ENCODE results near the gene RYR3. TPM values are rescaled to one million over a fixed set of nuclear protein-coding genes. Genes with fewer than 3 reads are reported as not detected.

RYR3 gene
- total RNA-seq (1 to 10 TPM in 2 of 5 experiments, not detected in 3; 1.7 to 5.3 TPM), polyA plus RNA-seq (under 1 TPM; 0.10 to 0.57 TPM), total RNA-seq (not detected)

DNA sequence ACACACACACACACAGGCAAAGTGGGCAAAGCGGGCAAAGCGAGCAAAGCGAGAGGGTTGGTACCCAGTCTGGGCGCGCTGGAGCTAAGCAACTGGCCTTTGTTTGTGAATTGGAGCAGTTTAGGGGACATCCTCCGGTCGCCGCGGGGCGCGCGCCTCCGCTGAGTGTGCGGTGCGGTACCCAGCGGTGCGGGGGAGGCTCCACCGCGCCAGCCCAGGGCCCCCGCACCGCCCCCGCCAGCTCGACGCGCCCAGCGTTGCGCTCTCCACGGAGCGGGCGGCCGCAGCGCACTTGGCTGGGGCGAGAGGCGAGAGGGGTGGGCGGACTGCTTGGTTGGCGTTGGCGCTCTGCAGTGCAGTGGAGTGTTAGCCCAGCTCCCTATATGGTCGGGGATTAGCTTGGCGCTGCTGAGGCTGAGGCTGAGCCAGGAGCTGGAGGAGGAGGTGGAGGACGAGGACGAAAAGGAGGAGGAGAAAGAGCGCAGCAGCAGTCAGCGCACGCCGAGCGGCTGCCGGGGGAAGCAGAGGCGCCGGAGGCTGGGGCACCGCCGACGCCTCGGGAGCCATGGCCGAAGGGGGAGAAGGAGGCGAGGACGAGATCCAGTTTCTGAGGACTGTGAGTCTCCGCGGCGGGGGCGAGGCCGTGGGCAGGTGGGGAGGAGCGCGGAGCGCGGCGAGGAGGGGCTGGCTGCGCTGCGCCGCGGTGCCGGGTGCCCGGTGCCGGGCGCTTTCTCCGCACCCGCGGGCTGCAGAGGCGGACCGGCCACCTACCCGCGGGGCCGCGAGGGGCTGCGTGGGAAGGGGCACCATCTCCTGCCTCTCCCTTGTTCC, at the start of gene RYR3:
TSS of gene RYR3 (plus strand) at position 487 of the 831 bp plus-strand sequence. CDS start at position 566, 79 bp downstream.
- H3K4me1 Mint-ChIP-seq = peaks cover 0 to 18% (median 7%) of the 10 kb centered on the region in 7 donors
- intact Hi-C loops (cut with micrococcal nuclease) = no loop called here
- H3K27ac Mint-ChIP-seq = peak within 1 kb of the TSS in 1 of 9 donors; percentile 42
- peaks cover 0 to 4% (median 0%) of the 10 kb centered on the region in 5 donors for H3K36me3 Mint-ChIP-seq
- no peaks in the 10 kb centered on the region for H3K27me3 ChIP-seq (ENCODE audit: control insufficient read depth in 2 of 2, insufficient read depth in 2 of 2, low read length in 2 of 2)
- ATAC-seq (peak; percentile 16), DNase-seq (no peak)
- H3K4me3 ChIP-seq (ENCODE audit: low read length) = no peak within 1 kb of the TSS
- CTCF ChIA-PET = no interaction called here
- peaks cover 0 to 4% (median 0%) of the 10 kb centered on the region in 11 donors for H3K9me3 Mint-ChIP-seq
- H3K27ac ChIP-seq (ENCODE audit: low read depth, low read length) = no peak within 1 kb of the TSS
- H3K4me3 Mint-ChIP-seq = peak within 1 kb of the TSS in 5 of 10 donors; percentile 5 to 70 (median 54)
- peaks cover 49 to 65% (median 52%) of the 10 kb centered on the region in 5 donors for H3K27me3 Mint-ChIP-seq
- no peaks in the 10 kb centered on the region for H3K4me1 ChIP-seq (ENCODE audit: control insufficient read depth in 2 of 2, insufficient read depth in 2 of 2, low read length in 2 of 2)
- POLR2A ChIA-PET = no interaction called here
- H3K36me3 ChIP-seq (ENCODE audit: control insufficient read depth in 2 of 3, insufficient read depth in 3 of 3, low read length in 3 of 3) = no peaks in the 10 kb centered on the region
- H3K9me3 ChIP-seq (ENCODE audit: control insufficient read depth in 2 of 3, low read length in 3 of 3) = no peaks in the 10 kb centered on the region

DNA sequence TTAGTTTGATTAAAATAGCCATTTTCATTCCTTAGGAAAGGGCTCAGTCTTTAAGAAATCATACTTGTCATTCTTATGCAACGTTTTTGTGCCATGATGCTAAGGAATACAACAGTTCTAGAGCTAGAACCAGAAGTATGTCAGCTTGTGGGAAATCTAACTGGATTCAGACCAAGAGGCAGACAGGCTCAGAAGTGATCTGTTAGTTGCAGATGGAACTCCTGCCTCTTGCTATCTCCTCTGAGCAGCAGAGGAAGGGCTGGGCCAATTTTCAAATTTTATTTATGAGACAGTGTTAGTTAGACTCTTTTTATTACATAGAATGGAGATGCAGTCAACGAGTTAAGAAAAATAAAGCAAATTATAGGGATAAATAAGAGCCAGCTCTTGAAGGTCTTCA, 48.5 kb upstream of the RYR3 start:
- POLR2A ChIA-PET = interaction anchor here (0.7 kb wide), 1 partner anchor 35 kb away, joined by 3 read pairs; no protein-coding TSS in a partner anchor
- no peak overlapping the region for H3K27ac Mint-ChIP-seq
- H3K4me3 Mint-ChIP-seq = no peak overlapping the region
- peaks cover 0 to 3% (median 0%) of the 10 kb centered on the region in 11 donors for H3K9me3 Mint-ChIP-seq
- no peaks in the 10 kb centered on the region for H3K36me3 Mint-ChIP-seq
- intact Hi-C loops (cut with micrococcal nuclease) = no loop called here
- DNase-seq (no peak), ATAC-seq (no peak)
- CTCF ChIA-PET = no interaction called here
- Histone ChIP-seq H3K27ac (ENCODE audit: low read depth, low read length) (no peak overlapping the region), H3K36me3 (ENCODE audit: control insufficient read depth in 2 of 3, insufficient read depth in 3 of 3, low read length in 3 of 3) (no peaks in the 10 kb centered on the region), H3K9me3 (ENCODE audit: control insufficient read depth in 2 of 3, low read length in 3 of 3) (no peaks in the 10 kb centered on the region), H3K4me3 (ENCODE audit: low read length) (no peak overlapping the region), H3K27me3 (ENCODE audit: control insufficient read depth in 2 of 2, insufficient read depth in 2 of 2, low read length in 2 of 2) (no peaks in the 10 kb centered on the region), H3K4me1 (ENCODE audit: control insufficient read depth in 2 of 2, insufficient read depth in 2 of 2, low read length in 2 of 2) (no peaks in the 10 kb centered on the region)
- no peaks in the 10 kb centered on the region for H3K4me1 Mint-ChIP-seq
- H3K27me3 Mint-ChIP-seq = peaks cover 0 to 10% (median 4%) of the 10 kb centered on the region in 5 donors

DNA sequence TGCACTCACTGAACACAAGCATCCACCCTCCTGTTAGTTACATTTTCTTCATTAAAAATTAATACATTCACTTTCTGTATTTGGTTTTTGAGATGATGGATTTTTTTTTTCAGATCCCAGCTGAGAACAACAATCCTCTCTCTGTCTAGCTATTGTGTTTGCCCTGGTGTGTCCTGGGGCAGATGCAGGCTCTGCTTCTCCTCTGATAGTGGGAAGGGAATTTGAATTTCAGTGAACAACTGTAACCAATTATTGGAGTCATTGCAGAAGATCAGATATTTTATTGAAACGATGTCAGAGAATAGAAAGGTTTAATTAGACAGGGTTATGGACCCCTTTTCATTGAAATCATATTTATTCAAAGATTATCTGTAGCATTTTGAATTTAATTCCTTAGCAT, 33.1 kb upstream of the RYR3 start:
- peaks cover 0 to 20% (median 9%) of the 10 kb centered on the region in 11 donors for H3K9me3 Mint-ChIP-seq
- intact Hi-C loops (cut with micrococcal nuclease) = no loop called here
- no peaks in the 10 kb centered on the region for H3K4me1 Mint-ChIP-seq
- H3K27me3 Mint-ChIP-seq = peaks cover 3 to 27% (median 26%) of the 10 kb centered on the region in 5 donors
- H3K27ac ChIP-seq (ENCODE audit: low read depth, low read length) = no peak overlapping the region
- H3K36me3 ChIP-seq (ENCODE audit: control insufficient read depth in 2 of 3, insufficient read depth in 3 of 3, low read length in 3 of 3) = no peaks in the 10 kb centered on the region
- H3K27me3 ChIP-seq (ENCODE audit: control insufficient read depth in 2 of 2, insufficient read depth in 2 of 2, low read length in 2 of 2) = no peaks in the 10 kb centered on the region
- H3K4me3 ChIP-seq (ENCODE audit: low read length) = no peak overlapping the region
- H3K9me3 ChIP-seq (ENCODE audit: control insufficient read depth in 2 of 3, low read length in 3 of 3) = peaks cover 0 to 6% (median 0%) of the 10 kb centered on the region in 3 experiments
- ATAC-seq (no peak), DNase-seq (no peak)
- ChIA-PET POLR2A (no interaction called here), CTCF (interaction anchor here (1.1 kb wide), 1 partner anchor 15 kb away, joined by 5 read pairs; no protein-coding TSS in a partner anchor)
- peaks cover 0 to 4% (median 3%) of the 10 kb centered on the region in 5 donors for H3K36me3 Mint-ChIP-seq
- no peak overlapping the region for H3K4me3 Mint-ChIP-seq
- no peak overlapping the region for H3K27ac Mint-ChIP-seq
- no peaks in the 10 kb centered on the region for H3K4me1 ChIP-seq (ENCODE audit: control insufficient read depth in 2 of 2, insufficient read depth in 2 of 2, low read length in 2 of 2)

DNA sequence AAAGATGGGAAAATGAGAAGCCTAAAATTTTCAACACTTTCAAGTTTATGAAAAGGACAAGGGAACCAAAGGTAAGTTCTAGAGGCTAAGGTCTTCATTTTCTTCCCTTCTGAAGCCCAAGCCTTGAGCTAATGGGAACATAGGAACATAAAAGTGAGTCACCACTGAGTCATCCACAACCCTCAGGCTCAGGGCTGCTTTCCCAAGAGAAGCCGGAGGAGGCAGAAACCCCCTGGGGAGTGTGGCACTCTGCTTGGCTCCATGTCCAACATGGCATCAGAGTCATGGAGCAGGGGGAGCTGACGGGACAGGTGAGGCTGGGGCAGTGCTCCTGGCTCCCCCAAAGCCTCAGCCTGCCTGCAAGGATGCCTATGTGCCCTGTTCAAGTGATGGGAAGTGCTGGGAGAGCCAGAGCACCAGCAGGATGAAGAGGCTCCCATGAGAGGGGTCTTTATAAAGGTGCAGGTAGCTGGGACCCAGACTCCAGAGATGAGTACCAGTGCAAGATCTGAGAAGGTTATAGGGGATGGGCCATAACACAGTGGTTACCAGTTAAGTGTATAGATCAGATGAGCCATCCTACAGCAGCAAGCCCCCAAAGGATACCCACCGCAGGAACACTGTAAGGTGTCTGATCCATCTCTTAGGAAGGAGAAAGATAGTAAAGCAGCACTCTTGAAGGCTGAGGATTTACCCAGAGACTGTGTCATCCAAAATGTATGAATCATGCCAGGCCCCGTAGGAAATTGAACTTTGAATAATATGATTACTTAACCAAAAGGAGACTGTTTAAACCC, 31.8 kb upstream of the RYR3 start:
- peaks cover 3 to 22% (median 19%) of the 10 kb centered on the region in 5 donors for H3K27me3 Mint-ChIP-seq
- H3K4me3 Mint-ChIP-seq = no peak overlapping the region
- ATAC-seq = no peak
- H3K27me3 ChIP-seq (ENCODE audit: control insufficient read depth in 2 of 2, insufficient read depth in 2 of 2, low read length in 2 of 2) = no peaks in the 10 kb centered on the region
- H3K4me3 ChIP-seq (ENCODE audit: low read length) = no peak overlapping the region
- no peak overlapping the region for H3K27ac ChIP-seq (ENCODE audit: low read depth, low read length)
- H3K4me1 Mint-ChIP-seq = no peaks in the 10 kb centered on the region
- peaks cover 0 to 6% (median 0%) of the 10 kb centered on the region in 3 experiments for H3K9me3 ChIP-seq (ENCODE audit: control insufficient read depth in 2 of 3, low read length in 3 of 3)
- POLR2A ChIA-PET = no interaction called here
- H3K27ac Mint-ChIP-seq = no peak overlapping the region
- H3K36me3 ChIP-seq (ENCODE audit: control insufficient read depth in 2 of 3, insufficient read depth in 3 of 3, low read length in 3 of 3) = no peaks in the 10 kb centered on the region
- H3K4me1 ChIP-seq (ENCODE audit: control insufficient read depth in 2 of 2, insufficient read depth in 2 of 2, low read length in 2 of 2) = no peaks in the 10 kb centered on the region
- peaks cover 0 to 10% (median 3%) of the 10 kb centered on the region in 11 donors for H3K9me3 Mint-ChIP-seq
- intact Hi-C loops (cut with micrococcal nuclease) = no loop called here
- CTCF ChIA-PET = no interaction called here
- H3K36me3 Mint-ChIP-seq = peaks cover 0 to 3% (median 1%) of the 10 kb centered on the region in 5 donors
- DNase-seq = no peak

DNA sequence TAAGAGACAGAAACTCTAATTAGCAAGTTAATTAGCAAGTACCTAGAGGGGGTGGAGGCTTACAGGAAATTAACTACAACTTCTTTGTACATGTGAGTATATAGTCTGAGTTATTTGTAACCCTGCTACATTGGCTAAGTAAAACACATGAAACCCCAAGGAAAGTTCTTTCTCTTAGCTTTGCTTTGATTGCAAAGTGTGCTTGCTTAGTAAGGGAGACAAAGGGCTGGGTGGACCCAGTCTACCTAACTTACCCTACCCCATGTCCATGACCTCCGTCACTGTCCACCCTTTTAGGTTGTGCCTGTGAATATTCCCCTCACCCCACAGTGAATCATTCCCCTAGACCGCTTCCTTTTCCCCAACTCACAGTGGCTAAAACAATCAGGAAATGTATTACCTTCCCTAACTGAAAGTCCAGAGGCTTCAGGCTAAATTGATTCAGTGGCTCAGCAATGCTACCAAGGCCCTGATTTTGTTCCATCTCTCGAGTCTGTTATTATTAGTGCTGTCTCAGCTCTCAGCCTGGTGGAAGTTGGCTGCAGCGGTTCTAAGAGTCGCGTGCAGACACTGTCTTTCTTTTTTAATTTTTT, 31.1 kb upstream of the RYR3 start:
- H3K36me3 ChIP-seq (ENCODE audit: control insufficient read depth in 2 of 3, insufficient read depth in 3 of 3, low read length in 3 of 3) = no peaks in the 10 kb centered on the region
- intact Hi-C loops (cut with micrococcal nuclease) = no loop called here
- no peaks in the 10 kb centered on the region for H3K4me1 ChIP-seq (ENCODE audit: control insufficient read depth in 2 of 2, insufficient read depth in 2 of 2, low read length in 2 of 2)
- DNase-seq (no peak), ATAC-seq (no peak)
- H3K4me1 Mint-ChIP-seq = no peaks in the 10 kb centered on the region
- no peak overlapping the region for H3K27ac ChIP-seq (ENCODE audit: low read depth, low read length)
- no peak overlapping the region for H3K4me3 Mint-ChIP-seq
- H3K27me3 ChIP-seq (ENCODE audit: control insufficient read depth in 2 of 2, insufficient read depth in 2 of 2, low read length in 2 of 2) = no peaks in the 10 kb centered on the region
- no peak overlapping the region for H3K27ac Mint-ChIP-seq
- H3K27me3 Mint-ChIP-seq = peaks cover 3 to 19% (median 16%) of the 10 kb centered on the region in 5 donors
- H3K9me3 Mint-ChIP-seq = peaks cover 0 to 8% (median 0%) of the 10 kb centered on the region in 11 donors
- H3K9me3 ChIP-seq (ENCODE audit: control insufficient read depth in 2 of 3, low read length in 3 of 3) = peaks cover 0 to 3% (median 0%) of the 10 kb centered on the region in 3 experiments
- no peaks in the 10 kb centered on the region for H3K36me3 Mint-ChIP-seq
- POLR2A ChIA-PET = no interaction called here
- H3K4me3 ChIP-seq (ENCODE audit: low read length) = no peak overlapping the region
- CTCF ChIA-PET = no interaction called here

DNA sequence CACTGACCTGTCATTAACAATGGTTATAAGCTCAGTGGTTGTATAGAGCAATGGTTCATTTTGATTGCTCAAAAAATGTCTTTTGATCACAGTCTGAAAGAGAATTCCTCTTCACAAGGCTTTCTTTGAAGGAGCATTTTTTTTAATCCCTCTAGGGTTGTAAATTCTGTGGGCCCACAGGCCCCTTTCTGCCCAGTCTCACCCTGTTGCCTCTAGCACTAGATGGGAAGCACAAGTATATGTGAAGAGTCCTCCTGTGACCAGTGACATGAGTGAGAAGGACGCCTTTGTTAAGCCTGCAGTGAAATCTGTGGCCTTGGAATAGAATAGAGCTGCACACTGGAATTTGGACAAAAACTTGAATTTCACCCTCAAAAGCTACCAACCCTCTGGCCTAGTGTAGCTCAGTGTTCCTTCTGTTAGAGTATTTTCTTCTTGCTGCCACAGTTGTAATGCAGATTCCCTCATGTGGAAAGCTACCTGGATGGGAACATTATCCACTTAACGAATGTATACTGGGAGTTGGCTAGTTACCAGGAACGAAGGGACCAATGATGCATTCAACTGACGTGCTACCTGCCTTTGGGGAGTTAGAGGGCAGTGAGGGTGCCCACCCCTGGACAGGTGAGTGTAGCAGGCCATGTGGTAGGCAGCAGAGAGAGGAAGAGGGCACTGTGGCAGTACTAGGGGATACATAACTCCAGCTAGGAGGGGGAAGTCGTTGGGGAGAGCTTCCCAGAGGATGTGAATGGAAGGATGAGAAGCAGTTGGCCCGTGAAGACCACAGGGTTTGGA, 28.3 kb upstream of the RYR3 start:
- Mint-ChIP-seq H3K36me3 (no peaks in the 10 kb centered on the region), H3K27ac (peak overlapping the region in 1 of 9 donors; percentile 74), H3K27me3 (peaks cover 3 to 14% (median 5%) of the 10 kb centered on the region in 5 donors), H3K9me3 (no peaks in the 10 kb centered on the region), H3K4me3 (no peak overlapping the region), H3K4me1 (no peaks in the 10 kb centered on the region)
- Histone ChIP-seq H3K36me3 (ENCODE audit: control insufficient read depth in 2 of 3, insufficient read depth in 3 of 3, low read length in 3 of 3) (no peaks in the 10 kb centered on the region), H3K4me3 (ENCODE audit: low read length) (no peak overlapping the region), H3K9me3 (ENCODE audit: control insufficient read depth in 2 of 3, low read length in 3 of 3) (no peaks in the 10 kb centered on the region), H3K4me1 (ENCODE audit: control insufficient read depth in 2 of 2, insufficient read depth in 2 of 2, low read length in 2 of 2) (no peaks in the 10 kb centered on the region), H3K27ac (ENCODE audit: low read depth, low read length) (no peak overlapping the region), H3K27me3 (ENCODE audit: control insufficient read depth in 2 of 2, insufficient read depth in 2 of 2, low read length in 2 of 2) (no peaks in the 10 kb centered on the region)
- intact Hi-C loops (cut with micrococcal nuclease) = no loop called here
- ATAC-seq (no peak), DNase-seq (no peak)
- POLR2A ChIA-PET = interaction anchor here (0.6 kb wide), 1 partner anchor 235 kb away, joined by 3 read pairs; no protein-coding TSS in a partner anchor
- CTCF ChIA-PET = interaction anchor here (0.6 kb wide), 1 partner anchor 10 kb away, joined by 3 read pairs; no protein-coding TSS in a partner anchor
